Cerebellar cortex (tissue), 1 donor: ENCODE measurements around the gene ZFTA.

Source experiments
- DNase-seq: peaks from one replicate; pipeline ENCODE4 v3.0.0-alpha.2; 2015; ENCODE audit warnings: low spot score

ZFTA gene

GRCh38 chr11:63749624-63750023, 19.0 kb downstream of the ZFTA start:
- no peak for DNase-seq

- no peak for DNase-seq
These were observed 21.6 kb downstream of the ZFTA start for GRCh38 chr11:63747011-63747410.

GRCh38 chr11:63745304-63746170, 23.0 kb downstream of the ZFTA start:
- DNase-seq = peak; percentile 54

GRCh38 chr11:63738720-63739360, 29.7 kb downstream of the ZFTA start:
- peak; percentile 89 for DNase-seq

- DNase-seq = no peak
These were observed 30.9 kb downstream of the ZFTA start for GRCh38 chr11:63737718-63738117.

GRCh38 chr11:63736864-63737263, 31.7 kb downstream of the ZFTA start:
- no peak for DNase-seq

- DNase-seq = no peak
These were observed 39.2 kb downstream of the ZFTA start for GRCh38 chr11:63729326-63729725.

- DNase-seq = no peak
These were observed 48.0 kb downstream of the ZFTA start for GRCh38 chr11:63720611-63721010.

GRCh38 chr11:63719987-63720386, 48.6 kb downstream of the ZFTA start:
- peak; percentile 51 for DNase-seq

GRCh38 chr11:63719001-63719400, 49.6 kb downstream of the ZFTA start:
- no peak for DNase-seq
